Islet of Langerhans (tissue), 1 donor: ENCODE results near the gene RBM28.

Experiments
- FAIRE-seq: peaks from one replicate; lab custom pipeline; 2011; peaks lifted over from hg19 to GRCh38; lab: Jason Lieb, UNC

RBM28 gene

GRCh38 chr7:128343554-128344430 lies at the start of gene RBM28:
RBM28 (minus strand) TSS chr7:128343908; CDS start chr7:128343793, 115 bp downstream.
- no peak for FAIRE-seq

DNA sequence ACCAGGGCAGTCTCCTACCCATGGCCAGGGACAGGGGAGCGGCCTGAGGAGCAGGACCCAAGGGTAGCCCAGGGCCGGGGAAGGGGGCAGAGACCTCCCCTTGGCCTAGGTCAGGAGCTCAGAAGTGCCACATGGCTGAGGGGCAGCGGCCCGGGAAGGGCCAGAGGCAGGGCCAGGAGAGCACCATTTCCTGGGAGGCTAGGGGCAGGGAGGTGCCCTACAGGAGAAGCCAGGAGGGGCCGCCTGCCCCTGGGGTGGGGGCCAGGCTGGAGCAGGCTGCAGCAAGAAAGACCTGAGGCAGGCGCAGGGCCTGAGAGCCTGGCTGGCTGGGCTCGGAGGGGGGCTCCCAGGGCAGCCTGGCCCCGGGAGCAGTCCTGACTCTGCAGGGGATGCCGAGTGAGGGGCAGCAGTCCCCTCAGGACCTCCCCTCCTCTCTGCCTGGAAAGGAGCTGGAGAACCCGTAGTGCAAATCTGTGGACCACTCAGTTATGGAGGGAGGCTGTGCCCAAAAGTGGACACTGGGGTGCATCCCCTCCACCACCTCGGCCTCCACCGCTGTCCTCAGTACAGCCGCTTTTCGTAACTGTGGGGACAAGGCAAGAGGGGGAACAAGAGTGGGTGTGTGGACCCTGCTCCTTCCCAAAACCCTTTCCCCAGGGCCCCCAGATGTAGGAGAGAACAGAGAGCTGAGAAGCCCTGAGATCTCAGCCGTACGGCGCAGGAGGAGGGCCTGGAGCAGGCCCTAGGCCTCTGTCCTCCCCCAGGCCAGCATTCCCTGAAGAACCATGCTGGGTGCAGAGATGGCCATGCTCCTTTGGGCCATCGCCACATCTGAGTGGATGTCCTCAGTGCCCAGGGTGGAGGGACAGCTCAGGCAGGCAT lies 49.0 kb upstream of the RBM28 start:
- no peak for FAIRE-seq

DNA sequence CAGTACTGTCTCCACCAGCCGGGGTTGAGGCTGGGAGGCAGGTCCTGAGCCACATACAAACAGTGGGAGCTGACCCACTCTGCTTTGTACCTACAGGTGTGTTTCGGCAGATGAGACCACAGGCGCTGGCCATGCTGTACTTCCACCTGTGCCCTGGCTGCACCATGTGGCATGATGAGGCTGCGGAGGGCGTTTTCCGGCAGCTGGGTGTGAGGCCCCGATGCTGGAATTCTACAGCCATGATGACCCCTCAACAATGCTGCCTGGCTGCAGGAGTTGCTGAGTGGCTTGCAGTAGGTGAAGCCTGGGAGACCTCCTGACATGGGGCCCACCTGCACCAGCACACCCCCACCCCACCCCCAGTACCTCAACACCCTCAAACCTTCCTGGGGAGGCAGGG lies 48.1 kb upstream of the RBM28 start:
- no peak for FAIRE-seq

GRCh38 chr7:128390871-128391565 lies 47.3 kb upstream of the RBM28 start:
- no peak for FAIRE-seq

GRCh38 chr7:128389618-128390329 lies 46.1 kb upstream of the RBM28 start:
- FAIRE-seq: no peak

- FAIRE-seq: no peak
Observed at GRCh38 chr7:128389085-128389617, 45.4 kb upstream of the RBM28 start.

DNA sequence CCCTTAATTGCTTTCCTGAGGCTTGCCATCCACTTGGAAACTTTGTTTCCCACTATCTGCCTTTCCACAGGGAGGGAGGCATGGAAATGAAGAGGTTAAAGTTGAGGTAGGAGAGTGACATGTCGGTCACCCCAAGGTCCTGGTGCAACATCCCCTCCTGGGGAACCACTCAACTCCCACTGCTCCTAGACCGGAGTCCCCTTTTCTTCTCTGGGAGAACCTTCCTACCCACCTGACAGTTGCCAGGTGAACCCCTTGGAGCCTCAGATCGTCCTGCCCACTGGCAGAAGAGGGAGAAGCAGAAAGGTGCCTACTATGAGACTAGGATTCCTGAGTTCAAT lies 44.4 kb upstream of the RBM28 start:
- no peak for FAIRE-seq

DNA sequence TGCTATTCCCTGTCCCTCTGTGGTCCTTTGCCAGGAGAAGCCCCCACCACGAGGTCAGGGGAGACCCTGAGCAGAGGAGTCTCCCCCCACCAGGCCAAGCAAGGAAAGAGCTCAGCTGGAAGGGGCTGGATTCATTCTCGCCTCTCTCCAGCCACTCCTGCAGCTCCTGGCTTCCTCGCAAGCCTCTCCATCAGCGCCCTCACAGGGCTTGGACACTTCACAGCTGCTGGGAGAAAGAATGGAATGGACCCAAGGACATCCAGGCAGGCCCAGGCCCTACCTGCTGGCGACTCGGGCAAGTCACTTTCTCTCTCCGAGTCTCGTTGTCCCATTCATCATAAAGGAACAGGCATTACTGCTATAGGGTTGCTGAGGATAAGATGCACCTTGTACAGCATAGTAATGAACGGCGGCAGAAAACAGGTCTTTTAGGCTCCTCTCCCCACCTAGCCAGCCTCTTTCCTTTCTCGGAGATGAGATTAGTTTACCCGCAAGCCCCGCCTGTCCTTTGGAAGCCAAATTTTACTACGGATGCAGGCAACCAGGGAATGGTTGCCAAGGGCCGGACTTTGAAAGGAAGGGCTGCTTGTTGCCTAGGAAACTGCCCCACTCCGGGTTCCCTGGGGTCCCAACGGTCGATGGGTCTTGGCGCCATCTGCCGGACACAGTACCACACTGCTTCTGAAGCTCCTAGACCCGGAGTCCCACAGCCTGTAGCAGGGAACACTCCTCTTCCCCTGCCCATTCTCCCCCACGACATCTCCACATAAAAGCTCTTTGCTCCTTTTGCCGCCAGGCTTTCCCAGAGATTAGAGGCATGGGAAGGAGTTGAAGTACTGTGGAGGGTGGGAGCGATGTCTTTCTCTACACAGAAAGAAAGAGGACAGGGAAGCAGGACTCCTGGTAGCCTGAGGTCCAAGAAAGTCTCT lies 43.8 kb upstream of the RBM28 start:
- no peak for FAIRE-seq

DNA sequence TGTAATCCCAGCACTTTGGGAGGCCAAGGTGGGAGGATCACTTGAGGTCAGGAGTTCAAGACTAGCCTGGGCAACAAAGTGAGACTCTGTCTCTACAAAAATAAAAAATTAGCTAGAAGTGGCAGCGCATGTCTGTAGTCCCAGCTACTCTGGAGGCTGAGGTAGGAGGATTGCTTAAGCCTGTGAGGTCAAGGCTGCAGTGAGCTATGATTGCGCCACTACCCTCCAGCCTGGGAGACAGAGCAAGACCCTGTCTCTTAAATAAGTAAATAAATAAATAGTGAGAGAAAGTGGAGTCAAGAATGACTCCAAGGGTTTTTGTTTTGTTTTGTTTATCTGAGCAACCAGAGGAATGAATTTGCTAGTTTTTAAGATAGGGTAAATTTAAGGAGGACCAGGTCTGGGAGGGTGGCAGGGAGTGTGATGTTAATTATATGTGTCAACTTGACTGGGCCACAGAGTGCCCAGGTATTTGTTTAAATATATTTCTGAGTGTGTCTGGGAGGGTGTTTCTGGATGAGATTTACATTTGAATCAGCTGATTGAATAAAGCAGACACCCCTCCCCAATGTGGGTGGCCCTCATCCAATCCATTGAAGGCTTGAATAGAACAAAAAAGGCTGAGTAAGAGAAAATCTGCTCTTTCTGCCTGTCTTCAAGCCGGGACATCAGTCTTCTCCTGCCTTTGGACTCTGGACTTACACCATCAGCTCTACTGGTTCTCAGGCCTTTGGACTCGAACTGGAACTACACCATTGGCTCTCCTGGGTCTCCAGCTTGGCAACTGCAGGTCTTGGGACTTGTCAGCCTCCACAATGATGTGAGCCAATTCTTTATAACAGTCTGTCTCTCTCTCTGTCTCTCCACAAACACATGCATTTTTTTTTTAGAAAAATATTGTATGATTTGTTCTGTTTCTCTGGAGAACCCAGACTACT lies 42.5 kb upstream of the RBM28 start:
- FAIRE-seq: no peak

GRCh38 chr7:128384726-128385125 lies 41.0 kb upstream of the RBM28 start:
- no peak for FAIRE-seq

DNA sequence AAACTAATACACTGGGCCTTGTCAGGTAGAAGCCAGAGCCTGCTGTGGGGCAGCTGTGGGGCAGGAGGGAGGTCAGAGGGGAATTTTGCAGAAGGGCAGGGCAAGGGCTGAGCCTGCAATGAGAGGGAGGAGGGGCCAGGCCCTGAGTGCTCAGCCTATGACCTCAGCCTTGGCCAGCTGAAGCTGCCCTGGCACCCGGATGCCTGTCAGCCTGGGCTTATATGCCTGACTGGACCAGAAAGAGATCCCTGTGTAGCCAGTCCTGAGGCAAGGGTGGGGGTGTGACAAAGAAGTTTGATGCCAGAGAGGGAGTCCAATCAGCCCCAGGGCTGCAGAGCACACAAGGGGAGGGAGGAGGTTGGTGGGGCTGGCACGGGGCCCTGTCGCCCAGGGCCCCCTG lies 40.1 kb upstream of the RBM28 start:
- FAIRE-seq: no peak

DNA sequence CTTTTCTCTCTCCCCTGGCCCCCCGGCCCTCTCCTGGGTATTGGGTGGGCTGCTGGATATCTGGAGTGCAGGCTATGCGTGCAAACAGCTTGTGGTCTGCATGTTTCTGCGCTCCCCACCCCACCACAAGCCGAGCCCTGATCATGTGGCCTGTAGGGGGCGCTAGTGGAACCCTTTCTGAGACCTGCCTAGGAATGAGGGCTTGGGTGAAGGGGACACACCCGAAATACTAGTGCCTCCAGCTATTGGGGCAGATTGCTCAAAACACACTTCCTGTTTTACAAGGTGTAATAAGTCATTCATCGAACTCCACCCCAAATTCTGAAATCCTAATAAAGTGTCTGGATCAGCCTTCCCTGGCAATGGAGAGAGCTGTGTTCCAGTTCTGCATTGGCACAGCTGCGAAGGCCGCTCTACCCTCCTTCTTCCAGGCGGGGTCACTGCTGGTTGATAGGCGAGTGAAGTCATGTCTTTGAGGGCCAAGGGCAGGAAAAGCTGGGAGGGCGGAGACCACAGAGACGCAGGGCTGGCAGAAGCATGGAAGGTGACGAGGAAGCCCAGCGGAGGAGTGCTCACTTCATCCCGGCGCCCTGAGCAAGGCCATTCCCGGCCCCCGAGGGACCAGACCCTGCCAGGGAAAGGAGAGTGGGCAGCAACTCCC lies 37.6 kb upstream of the RBM28 start:
- no peak for FAIRE-seq

DNA sequence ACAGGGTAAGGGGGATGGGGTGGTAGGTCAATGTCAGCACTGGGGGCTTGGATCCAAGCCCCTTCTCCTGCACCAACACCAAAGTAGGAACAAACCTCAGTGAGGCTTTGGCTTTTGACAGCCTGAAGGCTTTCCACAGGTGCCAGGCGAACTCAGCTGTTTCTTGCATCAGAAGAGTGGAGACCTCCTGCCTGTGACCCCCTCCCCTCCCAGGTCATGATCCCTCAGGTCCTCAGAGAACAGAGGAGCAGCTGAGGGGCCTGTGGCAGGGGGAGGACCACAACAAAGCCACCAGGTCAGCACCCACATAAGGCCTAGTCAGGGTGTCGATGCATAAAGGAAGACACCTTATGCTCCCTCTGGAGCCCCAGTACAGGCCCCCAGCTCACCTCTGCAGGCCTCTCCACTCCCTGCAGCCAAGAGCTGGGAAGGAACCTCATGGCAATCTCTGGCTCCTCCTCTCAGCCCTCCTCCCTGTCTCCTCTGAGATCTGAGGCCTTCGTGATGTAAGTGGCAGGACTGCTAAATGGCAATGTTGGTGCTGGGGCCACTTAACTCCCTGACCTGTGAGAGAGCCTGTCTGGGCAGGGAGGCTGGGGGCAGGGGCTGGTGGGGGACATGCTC lies 36.9 kb upstream of the RBM28 start:
- no peak for FAIRE-seq

- no peak for FAIRE-seq
Observed at GRCh38 chr7:128379900-128380479, 36.3 kb upstream of the RBM28 start.

GRCh38 chr7:128378637-128379036 lies 34.9 kb upstream of the RBM28 start:
- FAIRE-seq: no peak

DNA sequence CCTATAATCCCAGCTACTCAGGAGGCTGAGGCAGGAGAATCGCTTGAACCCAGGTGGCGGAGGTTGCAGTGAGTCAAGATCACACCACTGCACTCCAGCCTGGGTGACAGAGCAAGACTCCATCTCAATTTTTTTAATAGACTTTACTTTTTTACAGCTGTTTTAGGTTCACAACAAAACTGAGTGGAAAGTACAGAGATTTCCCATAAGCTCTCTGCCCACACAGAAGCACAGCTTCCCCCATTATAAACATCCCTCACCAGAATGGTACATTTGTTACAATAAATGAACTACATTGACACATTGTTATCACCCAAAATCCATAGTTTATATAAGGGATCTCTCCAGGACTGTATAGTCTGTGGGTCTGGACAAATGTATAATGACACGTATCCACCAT lies 32.4 kb upstream of the RBM28 start:
- FAIRE-seq: no peak

DNA sequence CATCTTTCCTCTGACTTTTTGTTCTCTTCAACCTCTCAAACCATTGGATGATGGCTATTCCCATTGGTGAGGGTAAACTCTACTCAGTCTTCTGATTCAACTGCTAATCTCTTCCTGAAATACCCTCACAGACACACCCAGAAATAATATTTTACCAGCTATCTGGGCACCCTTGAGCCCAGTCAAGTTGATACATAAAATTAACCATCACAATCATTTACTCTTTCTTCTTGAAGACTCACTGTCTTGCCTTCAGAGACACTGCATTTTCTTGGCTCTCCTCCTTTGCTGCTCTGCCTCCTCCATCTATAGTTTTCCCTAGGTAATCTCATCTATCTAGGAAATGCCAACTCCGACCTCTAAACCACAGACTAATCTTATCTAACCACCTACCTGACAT lies 30.3 kb upstream of the RBM28 start:
- no peak for FAIRE-seq

- FAIRE-seq: no peak
Observed at GRCh38 chr7:128373606-128374005, 29.9 kb upstream of the RBM28 start.
